Measurements from ENCODE around the gene KCNH5. TPM values are rescaled to one million over a fixed set of nuclear protein-coding genes. Genes with fewer than 3 reads are reported as not detected.

The KCNH5 gene
- total RNA-seq, 4 donors from 2014 or later = 0.04 to 0.27 (median 0.15) TPM

DNA sequence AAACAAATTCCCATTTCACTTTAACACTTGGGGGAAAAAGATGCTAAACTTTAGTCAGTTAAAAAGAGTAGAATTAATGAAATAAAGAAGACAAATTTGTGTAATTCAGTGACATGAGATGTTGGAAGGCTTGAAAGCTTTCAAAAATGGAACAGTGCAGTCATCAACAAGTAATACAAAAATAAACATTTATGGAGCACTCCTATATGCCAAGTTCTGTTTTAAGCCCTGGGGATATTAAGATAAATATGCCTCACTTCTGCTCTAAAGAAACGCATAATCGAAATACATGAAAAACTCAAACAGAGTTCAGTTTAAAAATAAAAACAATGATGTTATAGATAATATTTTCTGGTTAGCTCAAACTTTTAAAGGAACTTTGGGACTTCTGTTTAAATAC is 93.0 kb downstream of the KCNH5 start:
- ATAC-seq = no peak
- Histone ChIP-seq H3K9me3 (no peaks in the 10 kb centered on the region), H3K27ac (no peak overlapping the region), H3K4me3 (no peak overlapping the region), H3K4me1 (no peaks in the 10 kb centered on the region), H3K27me3 (no peaks in the 10 kb centered on the region), H3K36me3 (no peaks in the 10 kb centered on the region)
- 18 to 44% methylated on average over 2 of the region's 2 CpGs for WGBS, 2 donors (ENCODE audit: low coverage in 1 of 2)
- no peak for TF ChIP-seq POLR2A (IDR thresholded peaks at IDR 0.05)
- TF ChIP-seq POLR2AphosphoS5 (IDR thresholded peaks at IDR 0.05) = no peak
- TF ChIP-seq CTCF (IDR thresholded peaks at IDR 0.05) = no peak
- no peak for TF ChIP-seq EP300 (IDR thresholded peaks at IDR 0.05)

DNA sequence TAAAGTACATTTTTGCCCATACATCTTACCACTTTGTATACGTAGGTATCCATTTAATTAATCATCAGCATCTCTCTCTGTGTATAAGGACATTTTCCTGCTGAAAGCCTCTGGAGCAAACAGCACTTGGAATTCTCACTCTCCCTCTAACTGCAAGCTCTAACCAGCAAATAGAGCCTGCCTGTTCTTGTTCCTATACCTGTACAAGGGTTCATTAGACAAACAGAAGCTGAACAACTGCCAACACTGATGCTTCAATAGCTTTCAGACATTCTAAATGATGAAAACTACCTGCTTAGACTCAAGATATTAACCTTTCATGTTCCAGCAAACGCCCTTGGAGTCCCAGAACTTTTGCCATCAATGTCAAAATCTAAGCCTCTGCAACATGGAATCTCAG is 98.0 kb downstream of the KCNH5 start:
- Histone ChIP-seq H3K36me3 (no peaks in the 10 kb centered on the region), H3K27ac (no peak overlapping the region), H3K27me3 (no peaks in the 10 kb centered on the region), H3K4me1 (no peaks in the 10 kb centered on the region), H3K9me3 (no peaks in the 10 kb centered on the region), H3K4me3 (no peak overlapping the region)
- TF ChIP-seq EP300 (IDR thresholded peaks at IDR 0.05) (no peak), POLR2A (IDR thresholded peaks at IDR 0.05) (no peak), CTCF (IDR thresholded peaks at IDR 0.05) (no peak), POLR2AphosphoS5 (IDR thresholded peaks at IDR 0.05) (no peak)
- 62 to 78% methylated on average over 2 of the region's 2 CpGs for WGBS, 2 donors (ENCODE audit: low coverage in 1 of 2)
- no peak for ATAC-seq

DNA sequence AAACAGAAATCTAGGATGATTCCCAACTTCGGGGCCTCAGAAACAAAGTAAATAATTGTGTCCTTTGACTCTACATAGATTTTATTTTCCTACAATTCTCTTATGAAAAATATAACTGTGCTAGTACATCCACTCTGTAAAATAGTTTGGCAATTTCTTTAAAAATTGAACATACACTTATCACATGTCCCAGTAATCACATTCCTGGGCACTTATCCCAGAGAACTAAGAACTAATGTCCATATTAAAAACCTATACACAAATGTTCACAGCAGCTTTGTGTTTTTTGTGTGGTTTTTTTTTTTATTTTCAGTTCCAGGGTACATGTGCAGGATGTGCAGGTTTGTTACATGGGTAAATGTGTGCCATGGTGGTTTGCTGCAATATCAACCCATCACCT is 99.0 kb downstream of the KCNH5 start:
- no peaks in the 10 kb centered on the region for H3K9me3 ChIP-seq
- 70% methylated on average over 1 of the region's 1 CpG for WGBS, 2 donors (ENCODE audit: low coverage in 1 of 2)
- H3K4me1 ChIP-seq = no peaks in the 10 kb centered on the region
- no peak overlapping the region for H3K4me3 ChIP-seq
- no peak for TF ChIP-seq POLR2AphosphoS5 (IDR thresholded peaks at IDR 0.05)
- H3K27ac ChIP-seq = no peak overlapping the region
- H3K27me3 ChIP-seq = no peaks in the 10 kb centered on the region
- H3K36me3 ChIP-seq = no peaks in the 10 kb centered on the region
- no peak for ATAC-seq

DNA sequence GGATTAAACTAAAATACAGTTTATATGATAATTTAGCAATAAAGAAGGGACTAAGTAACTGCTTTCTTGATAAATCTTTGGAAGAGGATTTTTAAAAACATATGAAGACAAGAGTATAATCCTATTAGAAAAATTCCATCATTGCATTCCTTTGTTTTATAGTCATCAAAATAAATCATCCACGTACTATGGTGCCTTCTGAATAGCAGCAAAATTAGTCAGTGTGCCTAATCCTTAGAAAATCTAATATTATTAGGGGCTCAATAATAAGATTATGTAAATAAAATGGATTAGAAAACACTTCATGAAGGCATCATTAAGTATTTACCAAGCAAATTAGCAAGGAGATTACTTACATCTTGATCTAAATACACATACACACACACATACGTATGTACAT is 102.1 kb downstream of the KCNH5 start:
- Histone ChIP-seq H3K27me3 (no peaks in the 10 kb centered on the region), H3K36me3 (no peaks in the 10 kb centered on the region), H3K9me3 (no peaks in the 10 kb centered on the region), H3K27ac (no peak overlapping the region), H3K4me1 (no peaks in the 10 kb centered on the region), H3K4me3 (no peak overlapping the region)
- no peak for ATAC-seq
- TF ChIP-seq POLR2AphosphoS5 (IDR thresholded peaks at IDR 0.05) (no peak), EP300 (IDR thresholded peaks at IDR 0.05) (no peak), CTCF (IDR thresholded peaks at IDR 0.05) (no peak), POLR2A (IDR thresholded peaks at IDR 0.05) (no peak)
- 47 to 69% methylated on average over 2 of the region's 2 CpGs for WGBS, 2 donors (ENCODE audit: low coverage in 1 of 2)

DNA sequence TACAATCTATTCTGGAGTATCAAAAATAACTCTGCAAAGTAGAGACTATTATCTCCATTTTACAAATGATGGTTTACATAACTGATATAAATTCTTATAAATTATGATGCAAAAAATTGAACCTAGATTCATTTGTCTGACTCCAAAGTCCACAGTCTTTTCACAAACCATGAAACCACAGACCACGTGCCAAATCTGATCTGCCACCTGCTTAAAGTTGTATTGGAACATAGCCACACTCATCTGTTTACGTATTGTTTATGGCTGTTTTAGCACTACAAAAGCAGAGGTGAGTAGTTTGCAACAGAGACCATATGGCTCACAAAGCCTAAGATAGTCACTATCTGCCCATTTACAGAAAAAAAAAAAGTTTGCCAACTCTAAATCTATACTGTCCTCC is 105.3 kb downstream of the KCNH5 start:
- no peak for TF ChIP-seq POLR2A (IDR thresholded peaks at IDR 0.05)
- no peak for TF ChIP-seq POLR2AphosphoS5 (IDR thresholded peaks at IDR 0.05)
- TF ChIP-seq EP300 (IDR thresholded peaks at IDR 0.05) = no peak
- no peak for TF ChIP-seq CTCF (IDR thresholded peaks at IDR 0.05)
- no peaks in the 10 kb centered on the region for H3K9me3 ChIP-seq
- H3K27ac ChIP-seq = no peak overlapping the region
- ATAC-seq = no peak
- WGBS, 2 donors (ENCODE audit: low coverage in 1 of 2) = 24 to 35% methylated on average over 2 of the region's 2 CpGs
- H3K36me3 ChIP-seq = no peaks in the 10 kb centered on the region
- H3K4me1 ChIP-seq = no peaks in the 10 kb centered on the region
- no peak overlapping the region for H3K4me3 ChIP-seq
- H3K27me3 ChIP-seq = no peaks in the 10 kb centered on the region
